ENCODE results near the gene PEX10.
"Not testable (repeated sequence)": the region's sequence is repeated elsewhere in the genome, so short reads cannot be mapped to it uniquely, and the experiment has no call there.

The PEX10 gene

GRCh38 chr1:2443277-2444137 lies 31.1 kb upstream of the PEX10 start:
- DNase-seq (ENCODE audit: insufficient read length, low spot score) (no peak), FAIRE-seq (no peak)
- peak; percentile 73 for TF ChIP-seq CTCF (IDR thresholded peaks at IDR 0.05; ENCODE audit: insufficient read depth, missing control alignments)

GRCh38 chr1:2442661-2443060 lies 30.3 kb upstream of the PEX10 start:
- DNase-seq (ENCODE audit: insufficient read length, low spot score) = no peak
- TF ChIP-seq CTCF (IDR thresholded peaks at IDR 0.05; ENCODE audit: insufficient read depth, missing control alignments) = no peak
- no peak for FAIRE-seq

DNA sequence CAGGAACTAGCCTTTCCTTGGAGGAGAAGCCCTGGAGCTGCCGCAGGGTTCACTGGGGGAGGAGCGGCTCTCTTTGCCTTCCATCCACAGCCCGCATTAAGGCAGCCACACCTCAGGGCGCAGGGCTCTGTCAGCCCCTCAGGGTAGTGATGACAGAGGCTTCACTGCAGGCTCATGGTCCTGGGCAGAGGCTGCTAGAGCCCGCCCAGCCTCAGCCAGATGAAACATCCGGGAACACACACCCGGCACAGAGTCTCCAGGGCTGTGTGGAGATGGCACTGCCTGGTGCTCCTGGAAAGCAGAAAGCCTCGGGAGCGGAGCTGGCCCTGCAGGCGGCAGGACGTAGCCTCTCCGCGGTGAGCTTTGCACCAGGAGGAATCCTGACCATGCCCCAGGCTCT lies 29.4 kb upstream of the PEX10 start:
- DNase-seq (ENCODE audit: insufficient read length, low spot score) (no peak), FAIRE-seq (no peak)
- no peak for TF ChIP-seq CTCF (IDR thresholded peaks at IDR 0.05; ENCODE audit: insufficient read depth, missing control alignments)

- FAIRE-seq; DNase-seq (ENCODE audit: insufficient read length, low spot score): not testable (repeated sequence)
These were observed 28.0 kb upstream of the PEX10 start for GRCh38 chr1:2440346-2440745.

GRCh38 chr1:2439369-2439768 lies 27.0 kb upstream of the PEX10 start:
- DNase-seq (ENCODE audit: insufficient read length, low spot score) = no peak

GRCh38 chr1:2438641-2439040 lies 26.3 kb upstream of the PEX10 start:
- TF ChIP-seq CTCF (IDR thresholded peaks at IDR 0.05; ENCODE audit: insufficient read depth, missing control alignments) = no peak
- DNase-seq (ENCODE audit: insufficient read length, low spot score) (no peak), FAIRE-seq (no peak)

More at GRCh38 chr1:2439369-2439768, 27.0 kb upstream of the PEX10 start:
- FAIRE-seq = no peak
- no peak for TF ChIP-seq CTCF (IDR thresholded peaks at IDR 0.05; ENCODE audit: insufficient read depth, missing control alignments)

- TF ChIP-seq CTCF (IDR thresholded peaks at IDR 0.05; ENCODE audit: insufficient read depth, missing control alignments) = no peak
- no peak for FAIRE-seq
These were observed 25.7 kb upstream of the PEX10 start for GRCh38 chr1:2438038-2438437.

More at GRCh38 chr1:2438038-2438437, 25.7 kb upstream of the PEX10 start:
- DNase-seq (ENCODE audit: insufficient read length, low spot score) = no peak

Measured in D721Med (cell line).